SK-N-SH (cell line): ENCODE measurements around the gene HLA-DRB1.
"Not testable (repeated sequence)": the region's sequence is repeated elsewhere in the genome, so short reads cannot be mapped to it uniquely, and the experiment has no call there.

Experiments
- CTCF ChIP-seq: fragments of 200-600 bp; sonication (generic); IDR thresholded peaks from 2 replicates; pipeline ENCODE4 v1.6.1; 2017; ENCODE audit warnings: antibody characterized with exemption, mild to moderate bottlenecking, moderate library complexity
- EZH2phosphoT487 ChIP-seq: fragments of 200-600 bp; sonication (generic); IDR thresholded peaks from 2 replicates; pipeline ENCODE4 v1.6.1; 2017; ENCODE audit warnings: low read depth, mixed run types, mild to moderate bottlenecking, antibody characterized with exemption, moderate library complexity, borderline replicate concordance
- GABPA ChIP-seq: IDR thresholded peaks from 2 replicates; pipeline ENCODE4 v1.4.0; 2012; ENCODE audit warnings: low read depth, mild to moderate bottlenecking
- MEF2A ChIP-seq: IDR thresholded peaks from 2 replicates; pipeline ENCODE4 v1.4.0; 2012; ENCODE audit warnings: low read depth, borderline replicate concordance
- MXI1 ChIP-seq: IDR thresholded peaks from 2 replicates; pipeline ENCODE4 v1.6.1; 2012; ENCODE audit warnings: mild to moderate bottlenecking, low read depth, low read length, improper control_type of control experiment
- RAD21 ChIP-seq: IDR thresholded peaks from 2 replicates; pipeline ENCODE4 v1.6.1; 2012; ENCODE audit warnings: mild to moderate bottlenecking, low read length
- REST ChIP-seq: IDR thresholded peaks from 2 replicates; pipeline ENCODE4 v1.6.1; 2012; ENCODE audit warnings: mild to moderate bottlenecking, low read depth, low read length, moderate library complexity
- RFX5 ChIP-seq: IDR thresholded peaks from 2 replicates; pipeline ENCODE4 v1.6.1; 2012; ENCODE audit warnings: mild to moderate bottlenecking, improper control_type of control experiment, low read length
- SIN3A ChIP-seq: IDR thresholded peaks from 2 replicates; pipeline ENCODE4 v1.6.1; 2012; ENCODE audit warnings: low read depth, mild to moderate bottlenecking, low read length, moderate library complexity, borderline replicate concordance
- SMC3 ChIP-seq: IDR thresholded peaks from 2 replicates; pipeline ENCODE4 v1.6.1; 2012; ENCODE audit warnings: low read depth, low read length, improper control_type of control experiment
- TAF1 ChIP-seq: IDR thresholded peaks from 2 replicates; pipeline ENCODE4 v1.6.1; 2012; ENCODE audit warnings: low read depth, mild to moderate bottlenecking, low read length, moderate library complexity, borderline replicate concordance
- TEAD4 ChIP-seq: IDR thresholded peaks from 2 replicates; pipeline ENCODE4 v1.4.0; 2012; ENCODE audit warnings: mild to moderate bottlenecking, borderline replicate concordance; ENCODE audit not compliant: insufficient read depth
- ZBTB33 ChIP-seq: IDR thresholded peaks from 2 replicates; pipeline ENCODE4 v1.4.0; 2012; ENCODE audit warnings: low read depth, borderline replicate concordance

- not testable (repeated sequence) for TF ChIP-seq ZBTB33, MEF2A, GABPA, CTCF, REST, RFX5, SMC3, TAF1, SIN3A, RAD21, MXI1, EZH2phosphoT487, TEAD4
These were observed 40.1 kb upstream of the HLA-DRB1 start for GRCh38 chr6:32629793-32630192.
